CD4-positive, alpha-beta T cell treated with Interleukin-4 for 4 hours (primary cell): ENCODE measurements around the gene NEB.
A peak's percentile ranks its signal among the peaks of the same experiment; 100 is the strongest.

Experiments
- DNase-seq: peaks from one replicate; pipeline ENCODE4 v3.0.0-alpha.2; 2020

The NEB gene

GRCh38 chr2:151465771-151466170 lies 268.5 kb downstream of the NEB start:
- DNase-seq = no peak

DNA sequence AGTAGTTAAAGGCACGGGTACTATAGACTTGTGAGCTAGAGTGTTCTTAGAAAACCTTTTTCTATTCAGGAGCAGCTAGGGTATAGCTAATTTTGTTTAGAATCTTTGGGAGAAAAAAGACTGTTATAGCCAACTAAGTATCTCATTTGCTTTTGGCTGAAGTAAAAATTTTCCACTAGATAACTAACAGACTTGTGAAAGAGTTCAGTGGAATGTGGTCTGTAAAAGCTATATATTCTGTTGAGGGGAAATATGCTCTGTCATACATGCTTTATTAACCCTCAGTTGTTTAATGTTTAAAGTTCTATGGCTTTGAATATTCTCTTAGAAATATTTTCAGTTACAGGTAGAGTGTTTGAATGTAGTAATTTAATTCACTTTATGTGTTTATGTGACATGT lies 274.9 kb downstream of the NEB start:
- DNase-seq = no peak

- no peak for DNase-seq
Observed at GRCh38 chr2:151439127-151439526, 295.1 kb downstream of the NEB start.

- no peak for DNase-seq
Observed at GRCh38 chr2:151438506-151438905, 295.8 kb downstream of the NEB start.

DNA sequence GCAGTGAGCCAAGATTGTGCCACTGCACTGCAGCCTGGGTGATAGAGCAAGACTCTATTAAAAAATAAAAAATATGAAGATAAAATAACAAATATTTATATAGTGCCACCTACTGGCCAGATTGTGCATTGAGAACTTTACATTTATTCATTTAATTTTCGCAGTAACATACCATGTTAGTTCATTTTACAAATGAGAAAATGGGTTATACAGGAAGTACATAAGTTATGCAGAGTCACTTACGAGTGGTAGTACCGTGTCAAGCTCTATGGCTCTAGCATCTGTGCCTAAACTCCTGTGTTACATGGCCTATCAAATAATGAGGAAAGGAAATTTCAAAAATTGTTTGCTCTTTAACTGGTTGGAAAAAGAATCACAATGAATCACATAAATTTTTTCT lies 296.6 kb downstream of the NEB start:
- peak; percentile 52 for DNase-seq
